Endodermal cell (in vitro differentiated cells): ENCODE measurements around the gene PSTPIP1. TPM values are rescaled to one million over a fixed set of nuclear protein-coding genes. Genes with fewer than 3 reads are reported as not detected.

Source experiments
- DNase-seq: peaks from one replicate; pipeline ENCODE4 v3.0.0-alpha.2; 2017
- H3K27ac ChIP-seq: 2 replicates; pipeline ENCODE4 v1.5.1; 2013; ENCODE audit warnings: mild to moderate bottlenecking, low read depth, low read length, moderate library complexity
- H3K27me3 ChIP-seq: 2 replicates; pipeline ENCODE4 v1.6.1; 2013; ENCODE audit warnings: mild to moderate bottlenecking, low read length, moderate library complexity; ENCODE audit not compliant: insufficient read depth, control insufficient read depth, poor library complexity, severe bottlenecking
- H3K36me3 ChIP-seq: 2 replicates; pipeline ENCODE4 v1.7.0; 2013; ENCODE audit warnings: mild to moderate bottlenecking, low read length, moderate library complexity; ENCODE audit not compliant: control insufficient read depth, insufficient read depth
- H3K4me1 ChIP-seq: one replicate; pipeline ENCODE4 v1.7.0; 2013; ENCODE audit warnings: low read length; ENCODE audit not compliant: control insufficient read depth, insufficient read depth
- H3K4me3 ChIP-seq: 2 replicates; pipeline ENCODE4 v1.5.1; 2013; ENCODE audit warnings: mild to moderate bottlenecking, low read length, moderate library complexity
- H3K9ac ChIP-seq: 2 replicates; pipeline ENCODE4 v1.6.1; 2013; ENCODE audit warnings: mild to moderate bottlenecking, low read length, moderate library complexity; ENCODE audit not compliant: poor library complexity, severe bottlenecking; ENCODE audit errors: extremely low read depth
- H3K9me3 ChIP-seq: 2 replicates; pipeline ENCODE4 v1.6.1; 2013; ENCODE audit warnings: mild to moderate bottlenecking, low read length, moderate library complexity; ENCODE audit not compliant: control insufficient read depth
- H3K27ac Mint-ChIP-seq: 2 replicates; pipeline ENCODE4 v1.8.0; 2020; ENCODE audit warnings: mixed read lengths
- H3K27me3 Mint-ChIP-seq: 2 replicates; pipeline ENCODE4 v1.8.0; 2021; ENCODE audit warnings: mild to moderate bottlenecking, mixed read lengths; ENCODE audit not compliant: insufficient read depth
- H3K36me3 Mint-ChIP-seq: 2 replicates; pipeline ENCODE4 v1.8.0; 2020; ENCODE audit warnings: low read depth, mixed read lengths
- H3K4me1 Mint-ChIP-seq: 2 replicates; pipeline ENCODE4 v1.8.0; 2020; ENCODE audit warnings: mixed read lengths
- H3K4me3 Mint-ChIP-seq: 2 replicates; pipeline ENCODE4 v1.8.0; 2020; ENCODE audit warnings: mild to moderate bottlenecking, moderate library complexity, mixed read lengths
- H3K9me3 Mint-ChIP-seq: 2 replicates; pipeline ENCODE4 v1.8.0; 2020; ENCODE audit warnings: mild to moderate bottlenecking, mixed read lengths
- WGBS, 2 experiments: methylation state at CpG; one replicate each; pipeline versions ENCODE4 v1.1.5 to v1.1.7; 2013; ENCODE audit warnings: missing lambda C conversion rate in 2 of 2, mixed read lengths in 1 of 2; ENCODE audit not compliant: insufficient coverage in 1 of 2, insufficient read length in 1 of 2; 5-methylcytosine and 5-hydroxymethylcytosine counted together
- total RNA-seq, 2 donors: library from RNA; stranded (reverse); fragmentation: NEBNext Ultra II Directional in 1 of 2; extraction: Animal tissue kit (Norgen Biotek cat#: 25700) in 1 of 2; gene quantifications; 2 replicates in 1 of 2; 3 replicates in 1 of 2; pipeline ENCODE4 v1.2.1, GENCODE V29; 2021
- TF ChIP-seq, protein P1 (sequence below): fragments of 200-600 bp; sonication (generic); conservative IDR thresholded peaks from 2 replicates; pipeline ENCODE4 v1.5.0; 2021; ENCODE audit warnings: antibody characterized with exemption, mild to moderate bottlenecking

Gene PSTPIP1
- total RNA-seq, 2 donors from 2014 or later: 0.29 to 1.5 TPM

DNA sequence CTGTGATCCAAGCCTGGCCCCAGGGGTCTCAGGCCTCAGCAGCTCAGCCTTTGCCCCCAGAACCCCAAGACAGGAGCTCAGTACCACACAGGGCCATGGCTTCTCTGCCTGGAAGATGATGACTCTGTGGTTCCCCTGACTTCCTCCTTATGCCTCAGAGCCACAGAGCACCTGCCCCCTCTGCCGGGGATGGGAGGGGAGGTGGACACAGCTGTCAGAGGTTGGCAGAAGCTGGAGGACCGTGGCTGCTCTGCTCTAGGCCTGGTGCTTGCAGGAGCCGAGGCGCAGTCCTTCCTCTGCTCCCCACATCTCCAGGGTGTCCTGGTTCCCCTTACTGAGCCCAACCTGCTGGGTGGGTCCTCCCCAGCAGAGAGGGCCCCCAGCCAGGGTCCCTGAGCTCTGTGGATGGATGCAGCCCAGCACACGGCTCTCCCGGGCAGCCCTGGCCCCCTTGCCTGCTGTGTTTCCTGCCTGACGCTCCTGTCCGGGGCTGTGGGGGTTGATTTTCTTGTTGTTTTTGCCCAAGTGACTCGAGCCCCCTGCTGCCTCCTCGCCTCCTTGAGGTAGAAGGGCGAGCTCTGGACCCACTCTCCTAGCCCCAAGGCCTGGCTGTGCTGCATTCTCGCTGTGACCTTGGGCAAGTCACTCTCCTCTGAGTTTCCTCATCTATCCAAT is 36.6 kb downstream of the PSTPIP1 start:
- peaks cover 10% of the 10 kb centered on the region for H3K27me3 Mint-ChIP-seq
- H3K9me3 Mint-ChIP-seq: no peaks in the 10 kb centered on the region
- Histone ChIP-seq H3K9me3 (no peaks in the 10 kb centered on the region), H3K27me3 (no peaks in the 10 kb centered on the region), H3K4me3 (no peak overlapping the region), H3K27ac (no peak overlapping the region), H3K4me1 (peaks cover 7% of the 10 kb centered on the region), H3K9ac (no peak overlapping the region), H3K36me3 (no peaks in the 10 kb centered on the region)
- H3K27ac Mint-ChIP-seq: no peak overlapping the region
- DNase-seq: peak; percentile 53
- no peaks in the 10 kb centered on the region for H3K36me3 Mint-ChIP-seq
- 87 to 92% methylated on average over 2 to 12 of the region's 12 CpGs for WGBS, 2 experiments
- H3K4me1 Mint-ChIP-seq: peaks cover 11% of the 10 kb centered on the region
- H3K4me3 Mint-ChIP-seq: no peak overlapping the region
- TF ChIP-seq, protein P1, sequence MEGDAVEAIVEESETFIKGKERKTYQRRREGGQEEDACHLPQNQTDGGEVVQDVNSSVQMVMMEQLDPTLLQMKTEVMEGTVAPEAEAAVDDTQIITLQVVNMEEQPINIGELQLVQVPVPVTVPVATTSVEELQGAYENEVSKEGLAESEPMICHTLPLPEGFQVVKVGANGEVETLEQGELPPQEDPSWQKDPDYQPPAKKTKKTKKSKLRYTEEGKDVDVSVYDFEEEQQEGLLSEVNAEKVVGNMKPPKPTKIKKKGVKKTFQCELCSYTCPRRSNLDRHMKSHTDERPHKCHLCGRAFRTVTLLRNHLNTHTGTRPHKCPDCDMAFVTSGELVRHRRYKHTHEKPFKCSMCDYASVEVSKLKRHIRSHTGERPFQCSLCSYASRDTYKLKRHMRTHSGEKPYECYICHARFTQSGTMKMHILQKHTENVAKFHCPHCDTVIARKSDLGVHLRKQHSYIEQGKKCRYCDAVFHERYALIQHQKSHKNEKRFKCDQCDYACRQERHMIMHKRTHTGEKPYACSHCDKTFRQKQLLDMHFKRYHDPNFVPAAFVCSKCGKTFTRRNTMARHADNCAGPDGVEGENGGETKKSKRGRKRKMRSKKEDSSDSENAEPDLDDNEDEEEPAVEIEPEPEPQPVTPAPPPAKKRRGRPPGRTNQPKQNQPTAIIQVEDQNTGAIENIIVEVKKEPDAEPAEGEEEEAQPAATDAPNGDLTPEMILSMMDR: no peak

DNA sequence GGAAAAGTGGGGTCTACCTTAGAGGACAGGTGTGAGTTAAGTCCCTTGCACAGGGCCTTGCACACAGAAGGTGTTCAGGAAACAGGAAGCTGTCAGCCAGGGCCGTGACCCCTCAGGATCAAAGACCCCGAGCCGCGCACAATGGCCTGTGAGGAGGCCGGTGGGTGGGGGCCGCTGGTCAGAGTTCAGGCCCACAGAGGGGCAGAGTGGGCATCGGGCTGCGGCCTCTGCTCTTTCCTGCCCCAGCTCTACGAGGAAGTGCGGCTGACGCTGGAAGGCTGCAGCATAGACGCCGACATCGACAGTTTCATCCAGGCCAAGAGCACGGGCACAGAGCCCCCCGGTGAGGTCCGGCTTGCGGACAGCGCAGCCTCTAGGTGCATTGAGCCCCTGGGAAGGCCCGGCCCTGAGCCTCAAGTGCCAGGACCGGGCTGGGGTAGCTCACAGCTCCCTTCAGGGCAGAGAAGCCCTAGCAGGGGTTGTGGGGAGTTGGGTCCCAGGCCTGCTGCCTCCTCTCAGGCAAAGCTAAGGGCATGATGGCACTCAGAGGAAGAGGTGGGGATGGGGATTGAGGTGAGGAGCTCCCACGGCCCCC is 37.2 kb downstream of the PSTPIP1 start:
- peaks cover 6% of the 10 kb centered on the region for H3K36me3 Mint-ChIP-seq
- H3K9me3 Mint-ChIP-seq: peaks cover 2% of the 10 kb centered on the region

DNA sequence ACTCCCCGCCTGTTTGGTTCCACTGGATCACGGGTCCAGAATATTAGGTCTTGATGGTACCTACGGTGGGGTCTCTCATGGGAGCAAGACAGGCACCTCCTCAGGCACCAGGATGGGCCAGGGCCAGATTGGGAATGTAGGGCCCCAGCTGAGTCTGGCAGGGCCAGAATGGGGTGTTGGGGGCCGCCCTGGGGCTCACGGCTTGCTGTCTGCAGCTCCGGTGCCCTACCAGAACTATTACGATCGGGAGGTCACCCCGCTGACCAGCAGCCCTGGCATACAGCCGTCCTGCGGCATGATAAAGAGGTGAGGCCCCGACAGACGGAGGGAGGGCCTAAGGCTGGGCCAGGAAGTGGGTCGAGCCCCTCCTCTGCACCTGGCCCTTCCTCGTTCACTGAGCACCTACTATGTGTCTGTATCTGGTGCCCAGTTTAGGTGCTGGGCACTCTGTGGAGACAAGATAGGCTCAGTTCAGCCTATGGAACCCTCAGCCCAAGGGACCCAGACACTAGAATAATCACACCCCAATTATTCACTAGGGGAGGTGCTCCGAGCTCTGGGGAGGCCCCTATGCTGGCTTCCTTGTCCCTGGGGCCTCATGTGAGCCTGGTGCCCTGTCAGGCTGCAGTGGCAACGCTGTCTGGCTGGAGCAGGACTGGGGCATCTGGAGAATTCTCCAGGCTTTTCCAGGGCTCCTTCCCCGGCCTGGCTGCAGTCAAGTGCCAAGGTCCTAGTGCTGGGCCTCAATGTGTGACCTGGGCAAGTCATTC is 37.9 kb downstream of the PSTPIP1 start:
- TF ChIP-seq, protein P1: no peak
- H3K4me1 ChIP-seq: peaks cover 7% of the 10 kb centered on the region
- Mint-ChIP-seq H3K27me3 (peaks cover 3% of the 10 kb centered on the region), H3K9me3 (peaks cover 8% of the 10 kb centered on the region), H3K4me1 (peaks cover 11% of the 10 kb centered on the region), H3K36me3 (peaks cover 12% of the 10 kb centered on the region), H3K27ac (no peak overlapping the region), H3K4me3 (no peak overlapping the region)
- H3K9ac ChIP-seq: no peak overlapping the region
- no peaks in the 10 kb centered on the region for H3K9me3 ChIP-seq
- H3K36me3 ChIP-seq: no peaks in the 10 kb centered on the region
- no peak for DNase-seq
- H3K27me3 ChIP-seq: no peaks in the 10 kb centered on the region
- no peak overlapping the region for H3K27ac ChIP-seq
- H3K4me3 ChIP-seq: no peak overlapping the region
- WGBS, 2 experiments: 91 to 96% methylated on average over 14 to 18 of the region's 18 CpGs

More for the DNA sequence above, 37.2 kb downstream of the PSTPIP1 start:
- H3K4me3 Mint-ChIP-seq: no peak overlapping the region
- no peak overlapping the region for H3K27ac Mint-ChIP-seq
- no peak overlapping the region for H3K27ac ChIP-seq
- H3K4me1 Mint-ChIP-seq: peaks cover 11% of the 10 kb centered on the region
- WGBS, 2 experiments: 93 to 95% methylated on average over 12 to 22 of the region's 22 CpGs
- no peak overlapping the region for H3K4me3 ChIP-seq
- H3K9ac ChIP-seq: no peak overlapping the region
- H3K36me3 ChIP-seq: no peaks in the 10 kb centered on the region
- DNase-seq: no peak
- no peaks in the 10 kb centered on the region for H3K9me3 ChIP-seq
- peaks cover 5% of the 10 kb centered on the region for H3K27me3 Mint-ChIP-seq
- peaks cover 7% of the 10 kb centered on the region for H3K4me1 ChIP-seq
- H3K27me3 ChIP-seq: no peaks in the 10 kb centered on the region
- TF ChIP-seq, protein P1: no peak
